Measurements from ENCODE around the gene ARFIP1.
"Not testable (repeated sequence)": the region's sequence is repeated elsewhere in the genome, so short reads cannot be mapped to it uniquely, and the experiment has no call there.

Gene ARFIP1, protein sequence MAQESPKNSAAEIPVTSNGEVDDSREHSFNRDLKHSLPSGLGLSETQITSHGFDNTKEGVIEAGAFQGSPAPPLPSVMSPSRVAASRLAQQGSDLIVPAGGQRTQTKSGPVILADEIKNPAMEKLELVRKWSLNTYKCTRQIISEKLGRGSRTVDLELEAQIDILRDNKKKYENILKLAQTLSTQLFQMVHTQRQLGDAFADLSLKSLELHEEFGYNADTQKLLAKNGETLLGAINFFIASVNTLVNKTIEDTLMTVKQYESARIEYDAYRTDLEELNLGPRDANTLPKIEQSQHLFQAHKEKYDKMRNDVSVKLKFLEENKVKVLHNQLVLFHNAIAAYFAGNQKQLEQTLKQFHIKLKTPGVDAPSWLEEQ

DNA sequence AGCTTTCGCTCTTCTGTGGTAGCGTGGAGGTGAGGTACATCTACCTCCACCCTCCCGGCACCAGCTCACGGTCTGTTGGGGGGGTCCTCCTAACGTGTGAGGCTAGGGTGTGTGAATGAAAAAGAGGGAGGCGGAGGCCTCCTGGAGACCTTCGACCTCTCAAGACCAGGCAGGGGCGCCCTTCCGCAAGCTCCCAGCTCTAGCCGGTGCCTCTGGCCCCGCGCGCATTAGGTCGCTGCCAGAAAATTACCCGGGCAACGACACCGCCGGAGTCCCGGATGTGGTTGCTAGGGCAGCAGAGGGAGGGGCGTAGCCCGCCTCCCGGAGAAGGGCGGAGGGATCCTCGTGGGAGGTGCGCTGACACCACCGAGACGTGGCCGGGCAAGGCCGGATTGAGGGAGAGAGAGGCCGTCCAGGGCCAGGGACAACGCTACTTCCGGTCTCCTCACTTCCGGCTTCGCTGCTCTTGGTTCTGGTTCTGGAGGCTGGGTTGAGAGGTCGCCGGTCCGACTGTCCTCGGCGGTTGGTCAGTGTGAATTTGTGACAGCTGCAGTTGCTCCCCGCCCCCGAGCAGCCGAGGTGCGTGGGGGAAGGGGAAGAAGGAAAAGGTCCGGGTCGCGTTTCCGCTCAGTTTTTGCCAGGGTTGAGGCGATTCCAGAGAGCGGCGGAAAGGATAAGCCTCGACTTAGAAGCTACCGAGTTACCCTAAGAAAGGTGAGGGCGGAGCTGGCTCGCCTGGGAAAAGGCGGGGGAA, at the start of gene ARFIP1, which contains the start of gene TIGD4:
Gene ARFIP1, plus strand, starts transcription at position 442 of the 754 bp plus-strand sequence. CDS start 49,680 bp downstream, outside the sequence.
Gene TIGD4, minus strand, starts transcription at position 218 of the 754 bp plus-strand sequence. CDS start 8,726 bp downstream, outside the sequence.
- peak; percentile 94 for DNase-seq

DNA sequence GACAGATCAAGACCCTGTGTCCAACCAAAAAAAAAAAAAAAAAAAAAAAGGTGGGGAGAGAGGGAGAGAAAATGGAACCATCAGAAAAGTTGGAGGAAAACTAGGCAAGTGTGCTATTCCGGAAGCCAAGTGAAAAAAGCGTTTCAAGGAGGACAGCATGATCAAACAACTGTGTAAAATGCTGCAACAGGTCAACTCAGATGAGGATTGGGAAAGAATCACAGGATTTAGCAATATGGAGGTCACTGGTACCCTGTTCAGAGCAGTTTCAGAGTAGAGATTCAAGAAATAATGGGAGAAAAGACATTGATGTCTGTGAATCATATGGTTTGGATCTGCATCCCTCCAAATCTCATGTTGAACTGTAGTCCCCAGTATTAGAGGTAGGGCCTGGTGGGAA, 47.8 kb upstream of the ARFIP1 start:
- no peak for DNase-seq

DNA sequence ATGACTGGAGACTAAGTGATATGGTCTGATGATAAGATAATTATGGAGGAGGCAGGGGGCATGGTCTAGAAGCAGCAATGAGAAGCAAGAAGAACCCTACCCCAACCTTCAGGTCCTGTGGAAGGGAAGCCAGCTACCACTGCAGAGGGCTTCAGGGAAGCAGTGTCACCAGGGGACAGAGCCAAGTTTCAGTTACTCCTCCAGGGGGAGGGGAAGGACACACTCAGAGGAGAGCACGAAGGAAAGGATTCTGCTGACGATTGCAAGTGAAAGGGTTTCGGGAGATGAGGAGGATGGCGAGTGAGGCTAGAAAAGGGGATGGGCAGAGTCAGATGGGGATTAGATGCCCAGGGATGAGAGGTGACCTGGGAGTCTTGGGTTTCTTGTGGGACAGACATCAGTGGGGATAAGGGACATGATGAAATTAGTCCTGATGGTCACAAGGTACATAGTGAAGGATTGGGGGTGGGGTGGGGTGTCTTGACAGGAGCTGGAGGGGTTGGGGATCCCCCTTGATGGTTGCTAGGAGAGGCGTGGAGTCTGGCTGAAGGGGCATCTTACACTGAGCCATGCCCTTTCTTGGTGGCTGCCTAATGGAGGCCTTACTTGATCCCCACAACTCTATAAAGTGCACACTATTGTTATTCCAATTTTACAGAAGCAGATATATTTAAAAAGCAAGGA, 45.6 kb upstream of the ARFIP1 start:
- DNase-seq = no peak

DNA sequence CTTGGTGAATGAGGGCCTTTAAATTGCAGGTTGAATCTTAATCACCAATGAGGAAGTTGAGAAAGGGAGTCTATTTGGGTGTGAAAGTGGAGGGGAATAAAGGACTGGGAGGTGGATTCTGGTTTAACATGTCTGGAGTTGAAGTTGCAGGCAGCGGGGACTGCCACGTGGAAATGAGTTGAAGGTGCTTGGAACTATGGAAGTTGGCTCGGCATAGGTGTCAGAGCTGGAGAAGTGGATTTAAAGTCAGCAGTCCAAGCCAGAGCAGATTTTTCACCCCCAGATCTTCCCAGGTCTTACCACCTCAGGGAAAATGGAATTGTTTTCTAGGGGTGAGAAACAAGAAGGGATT, 45.1 kb upstream of the ARFIP1 start:
- no peak for DNase-seq

DNA sequence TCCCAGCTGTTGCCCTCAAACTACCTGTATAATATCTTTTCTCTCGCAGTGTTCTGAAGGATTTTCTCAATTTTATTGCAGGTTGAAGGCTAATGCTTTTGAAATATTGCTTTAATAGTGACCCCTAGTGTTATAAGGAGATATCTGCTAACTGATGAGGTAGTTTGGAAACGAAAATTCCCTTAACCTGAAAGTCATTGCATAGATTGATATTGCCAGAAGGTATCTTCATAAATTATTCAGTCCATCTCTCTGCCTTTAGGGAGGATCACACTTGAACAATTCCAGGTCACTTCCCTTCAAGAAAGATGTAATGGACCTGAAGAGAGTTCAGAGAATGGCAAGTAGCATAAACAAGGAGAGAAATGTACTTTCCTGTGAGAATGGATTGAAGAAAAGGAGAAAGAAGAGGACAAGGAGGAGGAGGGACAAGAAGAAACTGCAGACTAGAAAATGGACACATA, 44.3 kb upstream of the ARFIP1 start:
- peak; percentile 2 for DNase-seq

DNA sequence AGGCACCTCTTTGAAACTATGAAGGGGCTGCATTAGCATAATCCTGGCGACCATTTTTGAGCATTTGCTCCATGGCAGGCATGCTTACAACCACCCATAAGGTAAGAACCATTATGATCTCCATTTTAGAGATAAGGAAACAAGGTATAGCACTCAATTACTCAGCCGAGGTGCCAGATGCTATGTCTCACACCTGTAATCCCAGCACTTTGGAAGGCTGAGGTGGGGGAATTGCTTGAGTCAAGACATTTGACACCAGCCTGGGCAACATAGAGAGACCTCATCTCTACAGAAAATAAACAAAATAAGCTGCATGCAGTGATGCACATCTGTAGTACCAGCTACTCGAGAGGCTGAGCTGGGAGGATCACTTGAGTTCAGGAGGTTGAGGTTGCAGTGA, 43.8 kb upstream of the ARFIP1 start:
- DNase-seq = no peak

DNA sequence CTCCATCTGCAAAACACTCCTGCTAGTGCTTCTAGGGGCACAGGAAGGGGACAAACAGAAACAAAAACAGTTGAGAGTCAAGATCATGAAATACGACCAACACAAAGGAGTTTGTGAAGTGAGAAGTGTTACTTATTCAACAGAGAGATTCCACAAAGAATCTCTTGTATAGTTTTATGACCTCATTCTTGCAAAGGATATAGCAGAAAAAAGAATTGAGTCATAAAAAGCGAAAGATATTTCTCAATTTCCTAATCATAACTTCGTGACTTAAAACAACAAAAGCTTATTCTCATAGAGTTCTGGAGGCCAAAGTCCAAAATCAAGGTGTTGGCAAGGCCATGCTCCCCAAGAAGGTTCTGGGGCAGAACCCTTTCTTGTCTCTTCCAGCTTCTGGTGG, 40.9 kb upstream of the ARFIP1 start:
- no peak for DNase-seq

DNA sequence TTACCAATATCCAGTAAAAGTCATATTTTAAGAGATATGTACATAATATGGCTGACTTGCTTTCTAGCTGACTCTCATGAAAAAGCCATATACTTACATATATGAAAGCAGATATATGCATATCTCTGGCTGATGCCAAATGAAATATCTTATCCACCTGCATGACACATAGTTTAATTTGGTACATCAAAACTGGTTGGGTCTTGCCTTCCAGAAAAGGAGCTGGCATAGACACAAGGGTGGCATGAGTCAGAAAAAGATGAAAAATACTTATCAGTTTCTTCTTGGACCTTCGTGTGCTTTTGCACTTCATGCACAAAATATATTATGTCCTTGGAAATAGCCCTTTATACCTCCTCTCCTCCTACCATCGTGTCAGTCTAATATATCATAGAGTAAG, 32.3 kb upstream of the ARFIP1 start:
- no peak for DNase-seq

DNA sequence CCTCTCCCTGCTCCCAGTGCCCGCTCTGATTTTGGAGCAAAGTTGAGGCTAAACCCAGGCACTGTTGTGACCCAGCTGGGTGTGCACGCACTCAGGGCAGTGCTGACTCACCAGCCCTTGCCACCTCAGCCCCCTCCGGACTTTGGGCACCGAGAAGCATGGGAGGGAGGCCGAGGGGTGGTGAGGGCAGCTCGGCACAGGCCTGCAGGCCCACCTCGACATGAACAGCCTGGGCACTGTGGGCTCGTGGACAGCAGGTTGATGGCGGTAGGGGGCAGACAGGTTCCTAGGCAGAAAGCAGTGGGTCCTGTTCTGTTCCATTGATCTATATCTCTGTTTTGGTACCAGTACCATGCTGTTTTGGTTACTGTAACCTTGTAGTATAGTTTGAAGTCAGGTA, 31.1 kb upstream of the ARFIP1 start:
- no peak for DNase-seq

DNA sequence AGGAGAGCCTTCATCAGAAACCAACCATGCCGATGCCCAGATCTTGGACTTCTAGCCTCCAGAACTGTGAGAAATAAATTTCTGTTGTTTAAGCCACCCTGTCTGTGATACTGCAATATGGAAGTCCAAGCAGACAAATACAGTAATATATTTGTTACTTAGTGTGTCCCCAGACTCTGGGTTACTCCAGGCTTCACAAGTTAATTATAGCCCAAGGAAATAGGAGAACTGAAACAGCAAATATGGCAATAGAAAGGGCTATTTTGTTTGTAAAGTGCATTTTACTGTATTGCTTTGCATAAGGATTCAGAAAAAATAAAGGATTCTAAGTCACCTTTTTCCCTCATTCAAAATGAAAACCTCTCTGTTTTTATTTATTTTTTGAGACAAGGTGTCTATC, 16.0 kb upstream of the ARFIP1 start:
- no peak for DNase-seq

DNA sequence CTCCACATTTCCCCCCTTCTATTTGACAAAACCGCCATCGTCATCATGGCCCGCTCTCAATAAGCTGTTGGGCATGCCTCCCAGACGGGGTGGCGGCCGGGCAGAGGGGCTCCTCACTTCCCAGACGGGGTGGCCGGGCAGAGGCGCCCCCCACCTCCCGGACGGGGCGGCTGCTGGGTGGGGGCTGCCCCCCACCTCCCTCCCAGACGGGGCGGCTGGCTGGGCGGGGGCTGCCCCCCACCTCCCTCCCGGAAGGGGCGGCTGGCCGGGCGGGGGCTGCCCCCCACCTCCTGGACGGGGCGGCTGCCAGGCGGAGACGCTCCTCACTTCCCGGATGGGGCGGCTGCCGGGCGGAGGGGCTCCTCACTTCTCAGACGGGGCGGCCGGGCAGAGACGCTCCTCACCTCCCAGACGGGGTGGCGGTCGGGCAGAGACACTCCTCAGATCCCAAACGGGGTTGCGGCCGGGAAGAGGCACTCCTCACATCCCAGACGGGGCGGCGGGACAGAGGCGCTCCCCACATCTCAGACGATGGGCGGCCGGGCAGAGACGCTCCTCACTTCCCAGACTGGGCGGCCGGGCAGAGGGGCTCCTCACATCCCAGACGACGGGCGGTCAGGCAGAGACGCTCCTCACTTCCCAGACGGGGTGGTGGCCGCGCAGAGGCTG, 14.6 kb upstream of the ARFIP1 start:
- DNase-seq = not testable (repeated sequence)

DNA sequence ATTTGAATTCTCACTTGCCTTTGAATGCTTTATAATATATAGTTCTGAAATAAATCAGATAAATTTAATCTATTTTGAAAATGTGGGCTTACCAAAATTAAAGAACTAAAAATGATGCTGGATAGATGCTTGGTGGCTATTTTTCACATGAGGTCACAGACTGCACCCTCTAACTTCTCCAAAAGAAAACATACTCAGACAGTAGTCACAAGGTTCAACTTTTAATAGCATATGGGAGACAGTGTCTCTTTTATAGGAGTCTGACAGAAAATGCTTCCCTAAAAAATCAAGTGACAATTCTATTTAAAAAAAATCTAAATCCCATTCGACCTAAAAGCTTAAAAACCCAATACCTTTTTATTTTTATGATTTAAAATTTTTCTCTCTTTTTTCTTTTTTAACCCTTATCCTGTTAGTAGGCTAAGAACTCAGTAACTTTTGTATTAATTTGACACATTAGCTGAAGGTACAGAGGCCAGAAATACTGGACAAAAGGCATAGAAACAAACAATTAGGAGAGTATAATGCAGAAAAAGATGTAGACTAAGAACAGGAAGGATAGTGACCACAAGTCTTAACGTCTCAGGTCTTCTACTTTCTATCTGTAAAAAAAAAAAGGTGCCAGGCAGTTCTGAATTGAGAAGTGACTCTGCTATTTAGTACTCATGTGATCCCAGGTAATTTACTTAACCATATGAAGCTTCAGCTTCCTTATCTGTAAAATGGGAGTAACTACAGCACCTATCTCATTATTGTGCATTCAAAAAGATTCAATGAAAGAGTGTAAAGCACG, 7.8 kb upstream of the ARFIP1 start:
- DNase-seq = no peak

DNA sequence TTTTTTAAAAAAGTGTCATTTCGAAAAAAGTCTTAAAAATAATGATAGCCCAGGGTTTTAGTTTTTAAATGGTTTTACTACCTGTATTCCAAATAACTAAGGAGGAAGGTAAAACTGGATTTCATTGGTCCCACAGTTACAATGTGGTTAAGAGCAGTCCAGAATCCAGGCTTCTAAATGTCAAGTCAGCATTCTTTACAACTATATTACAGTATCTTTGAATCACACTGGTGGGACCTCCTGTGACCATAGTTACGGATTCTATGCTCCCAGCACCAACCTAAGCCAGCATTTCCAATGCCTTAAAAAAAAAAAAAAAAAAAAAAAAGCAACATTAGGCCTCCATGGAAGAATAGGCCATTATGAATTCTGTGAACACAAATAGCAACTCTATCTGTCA, 6.4 kb upstream of the ARFIP1 start:
- no peak for DNase-seq

DNA sequence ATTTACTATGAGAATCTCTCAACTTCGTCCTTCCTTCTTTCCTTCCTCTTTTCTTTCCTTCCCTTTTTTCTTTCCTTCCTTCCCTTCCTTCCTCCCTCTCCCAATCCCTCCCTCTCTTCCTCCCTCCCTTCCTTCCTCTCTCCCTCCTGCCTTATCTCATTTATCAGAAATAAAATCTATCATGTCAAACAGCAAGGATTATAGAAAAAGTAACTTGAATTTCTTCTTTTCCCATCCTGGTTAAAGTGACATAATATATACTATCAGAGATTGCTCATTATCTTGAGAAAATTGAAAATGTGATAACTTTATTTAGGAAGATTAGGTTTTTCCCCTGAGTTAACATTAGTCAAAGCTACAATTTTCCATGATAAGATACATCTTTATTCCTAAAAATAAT, 5.8 kb upstream of the ARFIP1 start:
- no peak for DNase-seq

DNA sequence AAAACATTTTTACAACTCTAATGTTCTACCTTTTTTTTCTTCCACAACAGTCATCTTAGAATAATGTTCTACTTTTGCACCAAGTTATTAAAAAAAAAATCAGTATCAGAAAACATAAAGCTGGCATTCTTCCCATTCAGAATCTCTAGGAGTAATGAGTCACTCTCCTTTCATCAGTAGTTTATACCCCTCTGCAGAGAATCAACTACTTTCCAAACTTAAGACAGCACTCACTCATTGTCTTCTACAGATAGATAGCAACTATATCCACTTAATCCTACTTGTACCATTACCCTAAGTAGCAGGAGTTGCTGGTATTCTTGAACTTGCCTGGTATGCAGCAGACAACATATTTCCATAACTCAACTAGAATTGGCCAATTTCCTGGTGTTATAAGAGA, 3.4 kb upstream of the ARFIP1 start:
- DNase-seq = no peak

DNA sequence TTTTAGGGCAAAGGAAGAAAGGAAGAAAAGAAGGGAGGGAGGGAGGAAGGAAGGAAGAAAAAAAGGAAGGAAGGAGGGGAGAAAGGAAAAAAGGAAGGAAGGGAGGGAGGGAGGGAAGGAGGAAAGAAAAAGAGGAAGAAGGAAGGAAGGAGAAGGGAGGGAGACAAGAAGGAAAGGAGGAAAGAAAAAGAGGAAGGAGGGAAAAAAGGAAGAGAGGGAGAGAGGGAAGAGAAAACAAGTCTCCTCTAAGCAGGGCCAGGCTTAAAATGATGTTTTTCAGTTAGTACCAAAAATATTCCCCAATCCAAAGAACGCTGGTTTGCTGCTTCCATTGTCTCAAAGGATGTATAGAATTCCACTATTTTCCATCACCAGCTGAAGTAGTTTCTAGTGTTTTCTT, 2.3 kb upstream of the ARFIP1 start:
- no peak for DNase-seq

DNA sequence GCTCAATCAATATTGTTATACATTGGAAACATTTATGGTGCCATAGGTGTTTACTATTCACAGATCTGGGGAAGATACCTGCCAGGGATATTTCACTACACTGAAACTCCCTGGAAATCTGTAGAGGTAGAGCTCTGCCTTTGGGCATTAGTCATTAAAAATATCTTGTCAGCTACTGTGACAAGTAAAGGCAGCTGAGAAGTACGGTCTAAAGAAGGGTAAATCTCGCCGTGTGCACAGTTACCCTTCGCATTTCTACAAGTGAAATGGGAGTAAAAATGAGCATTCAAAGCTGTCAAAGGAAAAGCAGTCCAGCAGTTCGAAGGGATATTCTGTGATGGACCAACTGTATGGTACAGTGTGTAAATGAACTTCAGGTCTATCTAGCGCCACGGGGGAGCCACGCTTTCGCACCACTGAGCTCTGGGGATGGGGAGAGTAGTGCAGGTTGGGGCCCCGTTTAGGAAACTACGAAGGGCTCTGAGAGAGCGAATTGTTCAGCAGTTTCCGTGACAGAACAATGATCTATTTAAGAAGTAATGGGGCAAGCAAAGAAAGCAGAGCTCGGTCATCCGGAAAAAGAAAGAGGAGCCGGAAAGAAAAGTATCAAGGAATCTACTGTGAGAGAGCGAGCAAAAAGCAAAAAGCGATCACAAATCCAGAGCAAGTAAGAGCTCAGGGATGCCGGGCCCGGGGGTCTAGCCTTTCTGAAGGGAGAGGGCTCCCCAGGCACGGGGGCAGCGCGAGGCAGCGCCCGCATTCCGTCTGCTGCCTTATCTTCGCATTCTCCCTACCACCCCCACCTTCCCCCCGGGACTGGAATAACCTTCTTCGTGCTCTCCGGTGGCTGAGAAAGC, 870 bp upstream of the ARFIP1 start:
- peak; percentile 26 for DNase-seq

DNA sequence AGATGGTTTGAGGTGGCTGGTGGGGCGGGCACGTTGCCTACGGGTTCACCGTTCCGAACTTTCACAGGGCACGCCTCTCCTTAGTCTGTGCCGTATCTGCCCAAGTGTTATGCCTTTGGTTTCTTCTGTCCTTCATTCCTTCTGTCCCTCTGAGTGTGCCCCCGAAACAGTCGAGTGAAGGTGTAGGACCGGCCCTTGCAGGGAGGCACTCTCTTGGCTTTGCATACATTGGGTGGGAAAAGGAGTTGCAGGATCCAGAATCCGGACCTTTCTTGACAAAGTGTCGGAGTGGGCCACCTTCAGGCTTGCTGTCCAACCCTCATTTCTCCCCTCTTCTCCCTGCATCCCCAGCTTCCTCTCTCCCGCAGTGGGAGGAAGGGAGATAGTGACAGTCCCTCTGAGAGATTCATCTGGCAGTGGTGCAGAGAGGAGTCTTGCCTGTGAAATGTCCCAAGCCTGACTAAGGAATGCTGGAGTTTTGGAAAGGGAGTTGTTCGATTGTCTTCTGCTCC, 569 bp downstream of the ARFIP1 start:
- DNase-seq = no peak

DNA sequence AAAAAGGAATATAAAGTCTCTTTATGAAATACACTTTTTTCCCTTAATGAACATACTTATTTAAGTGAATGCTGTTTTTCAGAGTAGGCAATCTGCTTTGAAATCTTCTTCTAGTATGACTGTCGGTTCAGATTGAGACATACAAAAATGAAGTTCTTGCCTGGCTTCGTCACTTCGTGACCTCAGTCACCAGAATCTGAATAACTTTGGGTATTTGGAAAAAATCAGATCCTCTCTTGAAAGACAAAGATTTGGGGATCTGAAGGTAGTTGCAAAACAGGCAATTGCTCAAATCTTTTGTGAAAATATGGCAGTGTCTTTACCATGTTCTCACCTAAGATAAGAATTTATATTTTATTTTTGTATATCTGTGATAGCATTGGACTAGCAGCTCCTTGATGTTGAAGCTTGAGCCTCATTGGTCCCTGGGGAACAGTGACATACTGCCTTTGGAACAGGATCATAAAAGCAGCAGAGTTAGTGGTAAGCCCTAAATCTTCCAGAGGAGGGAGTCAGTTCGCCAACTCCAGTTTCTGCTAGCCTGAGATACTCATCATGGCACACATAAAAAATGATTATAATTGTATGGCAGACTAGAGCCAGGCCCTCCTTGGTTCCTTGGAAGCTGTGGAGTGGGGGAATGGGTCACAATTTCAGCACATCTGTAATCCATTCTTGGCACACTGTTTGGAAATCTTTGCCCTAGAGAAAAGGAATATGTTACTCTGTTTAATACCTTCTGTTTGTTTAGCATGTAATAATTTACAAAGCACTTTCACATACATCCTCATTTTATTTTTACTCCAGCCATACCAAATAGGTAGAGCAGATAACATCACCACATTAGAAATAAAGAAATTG, 5.0 kb downstream of the ARFIP1 start:
- no peak for DNase-seq

Measured in NCI-H345 (cell line).